Esophagus muscularis mucosa (tissue), 4 donors: ENCODE measurements around the gene RLN1. TPM values are rescaled to one million over a fixed set of nuclear protein-coding genes. Genes with fewer than 3 reads are reported as not detected.

ENCODE experiments used
- DNase-seq: peaks from one replicate; pipeline ENCODE4 v3.0.0-alpha.2; 2017; ENCODE audit errors: extremely low spot score
- H3K27ac ChIP-seq, 4 donors: fragments of 200-600 bp; sonication (generic); replicated peaks in 1 of 4; 1 replicate in 3 of 4; 2 replicates in 1 of 4; pipeline ENCODE4 v1.5.1; 2016 to 2019; ENCODE audit warnings: mild to moderate bottlenecking in 1 of 4
- H3K27me3 ChIP-seq, 4 donors: fragments of 200-600 bp; sonication (generic); one replicate each; pipeline versions ENCODE4 v1.5.1 to v1.6.0; 2016 to 2019
- H3K36me3 ChIP-seq, 4 donors: fragments of 200-600 bp; sonication (generic); one replicate each; pipeline ENCODE4 v1.5.1; 2016 to 2019
- H3K4me1 ChIP-seq, 4 donors: fragments of 200-600 bp; sonication (generic); one replicate each; pipeline ENCODE4 v1.5.1; 2016 to 2019
- H3K4me3 ChIP-seq, 4 donors: fragments of 200-600 bp; sonication (generic); 1 replicate in 2 of 4; 2 replicates in 2 of 4; pipeline ENCODE4 v1.5.1; 2016 to 2019; ENCODE audit warnings: mild to moderate bottlenecking in 4 of 4, moderate library complexity in 1 of 4
- H3K9me3 ChIP-seq, 4 donors: fragments of 200-600 bp; sonication (generic); 1 replicate in 3 of 4; 2 replicates in 1 of 4; pipeline ENCODE4 v1.5.1; 2016 to 2019
- EP300 ChIP-seq: sonication (generic); formaldehyde crosslinking; IDR thresholded peaks from one replicate; pipeline ENCODE4 v1.6.1; 2017; ENCODE audit warnings: antibody characterized with exemption
- POLR2A ChIP-seq: fragments of 450-650 bp; IDR thresholded peaks from one replicate; pipeline ENCODE4 v1.6.1; 2017; ENCODE audit warnings: antibody characterized with exemption, moderate library complexity, mild to moderate bottlenecking, low read depth
- POLR2AphosphoS5 ChIP-seq, 2 donors: sonication (generic); formaldehyde crosslinking; IDR thresholded peaks; one replicate each; pipeline ENCODE4 v1.6.1; 2017; ENCODE audit warnings: antibody characterized with exemption in 2 of 2
- WGBS: methylation state at CpG from one replicate; pipeline ENCODE4 v1.1.5; 2018; 5-methylcytosine and 5-hydroxymethylcytosine counted together
- intact Hi-C: fragments of 100-400 bp; cut with DNase I; formaldehyde crosslinking; loops from one replicate; pipeline ENCODE4 v1.15.1; 2023
- total RNA-seq, 4 donors: library from RNA; depleted of rRNA; stranded (reverse); fragments of >200 nt; gene quantifications; one replicate each; pipeline versions ENCODE4 v1.1.0 to v1.2.1, GENCODE V29; 2016
- TF ChIP-seq, protein P1 (sequence below), 3 experiments: fragments of 200-600 bp in 2 of 3; fragments of 450-650 bp in 1 of 3; sonication (generic) in 2 of 3; IDR thresholded peaks; one replicate each; pipeline ENCODE4 v1.5.1; 2017 to 2019; ENCODE audit warnings: antibody characterized with exemption in 3 of 3, mild to moderate bottlenecking in 2 of 3, moderate library complexity in 1 of 3

Gene RLN1
- total RNA-seq, 4 donors from 2014 or later, result not detected

- TF ChIP-seq EP300, result no peak
- TF ChIP-seq, protein P1, sequence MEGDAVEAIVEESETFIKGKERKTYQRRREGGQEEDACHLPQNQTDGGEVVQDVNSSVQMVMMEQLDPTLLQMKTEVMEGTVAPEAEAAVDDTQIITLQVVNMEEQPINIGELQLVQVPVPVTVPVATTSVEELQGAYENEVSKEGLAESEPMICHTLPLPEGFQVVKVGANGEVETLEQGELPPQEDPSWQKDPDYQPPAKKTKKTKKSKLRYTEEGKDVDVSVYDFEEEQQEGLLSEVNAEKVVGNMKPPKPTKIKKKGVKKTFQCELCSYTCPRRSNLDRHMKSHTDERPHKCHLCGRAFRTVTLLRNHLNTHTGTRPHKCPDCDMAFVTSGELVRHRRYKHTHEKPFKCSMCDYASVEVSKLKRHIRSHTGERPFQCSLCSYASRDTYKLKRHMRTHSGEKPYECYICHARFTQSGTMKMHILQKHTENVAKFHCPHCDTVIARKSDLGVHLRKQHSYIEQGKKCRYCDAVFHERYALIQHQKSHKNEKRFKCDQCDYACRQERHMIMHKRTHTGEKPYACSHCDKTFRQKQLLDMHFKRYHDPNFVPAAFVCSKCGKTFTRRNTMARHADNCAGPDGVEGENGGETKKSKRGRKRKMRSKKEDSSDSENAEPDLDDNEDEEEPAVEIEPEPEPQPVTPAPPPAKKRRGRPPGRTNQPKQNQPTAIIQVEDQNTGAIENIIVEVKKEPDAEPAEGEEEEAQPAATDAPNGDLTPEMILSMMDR (IDR thresholded peaks at IDR 0.05), result no peak
- no peak for TF ChIP-seq POLR2AphosphoS5 (IDR thresholded peaks at IDR 0.05)
- no peak for TF ChIP-seq POLR2A
- Histone ChIP-seq H3K27me3 (no peaks in the 10 kb centered on the region), H3K4me1 (peaks cover 0 to 3% (median 0%) of the 10 kb centered on the region in 4 donors), H3K4me3 (no peak overlapping the region), H3K27ac (no peak overlapping the region), H3K36me3 (peaks cover 0 to 9% (median 0%) of the 10 kb centered on the region in 4 donors), H3K9me3 (no peaks in the 10 kb centered on the region)
- 77% methylated on average over 3 of the region's 3 CpGs for WGBS
- intact Hi-C loops, result no loop called here
- no peak for DNase-seq
These were observed 42.8 kb upstream of the RLN1 start for GRCh38 chr9:5382479-5382878.

DNA sequence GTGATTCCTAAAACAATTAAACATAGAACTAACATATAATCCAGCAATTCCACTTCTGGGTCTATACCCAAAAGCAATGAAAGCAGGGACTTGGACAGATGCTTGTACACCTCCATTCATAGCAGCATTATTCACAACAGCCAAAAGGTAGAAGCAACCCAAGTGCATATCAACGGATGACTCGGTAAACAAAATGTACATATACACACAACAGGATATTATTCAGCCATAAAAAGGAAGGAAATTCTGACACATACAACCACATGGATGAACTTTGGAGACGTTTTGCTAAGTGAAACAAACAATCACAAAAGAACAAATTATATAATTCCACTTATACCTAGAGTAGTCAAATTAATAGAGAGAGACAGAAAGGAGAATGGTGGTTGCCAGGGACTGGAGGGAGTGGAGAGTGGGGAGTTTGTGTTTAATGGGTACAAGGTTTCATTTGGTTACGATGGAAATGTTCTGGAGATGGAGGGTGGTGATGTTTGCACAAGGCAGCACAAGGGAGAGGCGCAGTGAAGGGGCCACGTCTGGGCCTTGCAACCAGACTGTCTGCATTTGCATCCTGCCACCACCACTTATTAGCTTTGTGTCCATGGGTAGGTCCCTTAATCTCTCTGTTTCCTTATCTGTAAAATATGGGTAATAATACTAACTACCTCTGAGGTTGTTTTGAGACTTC, 36.3 kb upstream of the RLN1 start:
- intact Hi-C loops, result no loop called here
- H3K27ac ChIP-seq, result no peak overlapping the region
- no peaks in the 10 kb centered on the region for H3K27me3 ChIP-seq
- TF ChIP-seq POLR2AphosphoS5 (IDR thresholded peaks at IDR 0.05) (no peak), EP300 (no peak), POLR2A (no peak)
- TF ChIP-seq, protein P1 (IDR thresholded peaks at IDR 0.05), result no peak
- H3K36me3 ChIP-seq, result peaks cover 0 to under 1% (median 0%) of the 10 kb centered on the region in 4 donors
- H3K4me3 ChIP-seq, result no peak overlapping the region
- no peaks in the 10 kb centered on the region for H3K4me1 ChIP-seq
- 85% methylated on average over 6 of the region's 6 CpGs for WGBS
- no peak for DNase-seq
- no peaks in the 10 kb centered on the region for H3K9me3 ChIP-seq

- H3K27me3 ChIP-seq, result no peaks in the 10 kb centered on the region
- 82% methylated on average over 1 of the region's 1 CpG for WGBS
- intact Hi-C loops, result no loop called here
- H3K27ac ChIP-seq, result no peak overlapping the region
- no peaks in the 10 kb centered on the region for H3K4me1 ChIP-seq
- DNase-seq, result no peak
- H3K9me3 ChIP-seq, result no peaks in the 10 kb centered on the region
- TF ChIP-seq POLR2A, result no peak
- no peak for TF ChIP-seq POLR2AphosphoS5 (IDR thresholded peaks at IDR 0.05)
- no peak for TF ChIP-seq EP300
- TF ChIP-seq, protein P1 (IDR thresholded peaks at IDR 0.05), result no peak
- no peaks in the 10 kb centered on the region for H3K36me3 ChIP-seq
- H3K4me3 ChIP-seq, result no peak overlapping the region
These were observed 35.4 kb upstream of the RLN1 start for GRCh38 chr9:5375091-5375490.

GRCh38 chr9:5364294-5365024, 24.8 kb upstream of the RLN1 start:
- H3K27me3 ChIP-seq, result no peaks in the 10 kb centered on the region
- no peak overlapping the region for H3K4me3 ChIP-seq
- DNase-seq, result no peak
- H3K9me3 ChIP-seq, result no peaks in the 10 kb centered on the region
- H3K4me1 ChIP-seq, result no peaks in the 10 kb centered on the region
- intact Hi-C loops, result no loop called here
- H3K36me3 ChIP-seq, result peaks cover 0 to 8% (median 3%) of the 10 kb centered on the region in 4 donors
- no peak overlapping the region for H3K27ac ChIP-seq
- TF ChIP-seq POLR2AphosphoS5 (IDR thresholded peaks at IDR 0.05) (no peak), EP300 (no peak), POLR2A (no peak)
- TF ChIP-seq, protein P1 (IDR thresholded peaks at IDR 0.05), result no peak
- WGBS, result 84% methylated on average over 2 of the region's 3 CpGs
